Effector CD8-positive, alpha-beta T cell (primary cell): ENCODE results near the gene TMEM158.

Experiments used
- DNase-seq: peaks from one replicate; lab custom pipeline; 2025; lab: John Stamatoyannopoulos, UW

TMEM158 gene

DNA sequence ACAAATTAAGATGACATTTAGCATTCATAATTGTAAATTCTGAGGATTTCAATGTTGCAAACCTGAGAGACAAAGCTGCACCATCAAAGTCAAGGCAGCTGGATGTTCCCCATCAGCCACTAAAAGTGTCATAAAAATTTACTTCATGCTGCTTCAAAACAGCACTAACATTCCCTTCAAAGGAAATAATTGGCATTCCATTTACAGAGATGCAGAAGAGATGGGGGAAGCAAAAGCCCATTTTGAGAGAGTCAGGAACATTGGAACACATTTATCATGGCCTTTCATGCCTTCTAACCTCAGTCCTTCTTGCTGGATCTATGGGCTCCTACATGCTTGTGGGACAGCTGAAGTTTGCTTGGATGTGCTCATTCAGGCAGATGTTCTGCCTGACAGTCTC lies 6.4 kb upstream of the TMEM158 start:
- no peak for DNase-seq

DNA sequence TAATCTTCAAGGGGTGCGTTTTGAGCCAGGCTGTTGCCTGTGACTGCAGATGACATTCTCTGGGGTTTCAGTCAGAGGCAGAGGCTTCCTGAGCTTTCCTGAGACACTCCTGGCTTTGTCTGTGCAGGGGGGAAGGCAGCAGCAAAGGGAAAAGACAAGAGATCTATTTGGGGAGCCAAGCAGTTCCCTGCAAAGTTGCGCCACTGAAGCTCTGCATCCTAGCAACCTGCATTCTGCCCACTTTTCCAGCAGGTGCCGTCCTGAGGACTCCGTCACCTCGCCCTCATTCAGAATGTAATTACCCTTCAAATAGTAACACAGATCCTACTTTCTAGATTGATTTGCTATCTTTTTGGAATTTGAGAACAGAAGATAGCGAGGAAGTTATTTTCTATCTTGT lies 1.9 kb upstream of the TMEM158 start:
- DNase-seq, result no peak

DNA sequence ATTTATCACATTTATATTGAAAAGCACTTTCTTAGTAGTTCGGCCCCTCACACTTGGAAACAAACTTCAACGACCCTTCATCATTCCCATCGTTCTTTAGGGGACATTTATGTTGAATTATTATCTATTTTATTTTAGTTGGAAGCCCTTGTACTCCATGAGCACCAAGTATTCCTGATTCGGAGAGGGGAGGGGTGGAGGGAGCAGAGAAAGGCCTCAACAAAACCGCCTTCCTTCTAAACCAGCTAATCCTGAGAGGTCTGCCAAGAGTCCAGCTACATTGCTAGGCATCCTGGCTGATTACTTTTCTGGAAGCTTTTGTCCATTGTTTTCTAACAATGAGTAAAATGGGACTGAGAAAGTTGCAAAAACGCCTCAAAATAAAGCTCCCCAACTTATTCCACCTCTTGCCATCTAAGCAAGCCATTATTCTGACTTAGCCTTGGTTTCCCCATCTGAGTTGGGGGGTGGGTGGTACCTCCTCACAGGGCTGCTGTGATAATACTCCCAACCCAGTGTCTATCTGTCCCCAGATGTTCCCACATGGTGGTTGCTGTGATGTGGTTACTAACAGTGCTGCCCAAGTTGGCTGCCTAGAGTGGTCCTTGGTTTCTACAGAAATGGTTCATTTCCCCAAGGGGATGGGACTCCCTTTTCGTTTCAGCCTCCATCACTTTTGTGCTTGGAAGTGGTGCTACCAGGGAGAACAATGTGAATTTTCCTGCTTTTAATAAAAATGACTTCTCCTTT lies 1.2 kb upstream of the TMEM158 start:
- DNase-seq, result no peak

DNA sequence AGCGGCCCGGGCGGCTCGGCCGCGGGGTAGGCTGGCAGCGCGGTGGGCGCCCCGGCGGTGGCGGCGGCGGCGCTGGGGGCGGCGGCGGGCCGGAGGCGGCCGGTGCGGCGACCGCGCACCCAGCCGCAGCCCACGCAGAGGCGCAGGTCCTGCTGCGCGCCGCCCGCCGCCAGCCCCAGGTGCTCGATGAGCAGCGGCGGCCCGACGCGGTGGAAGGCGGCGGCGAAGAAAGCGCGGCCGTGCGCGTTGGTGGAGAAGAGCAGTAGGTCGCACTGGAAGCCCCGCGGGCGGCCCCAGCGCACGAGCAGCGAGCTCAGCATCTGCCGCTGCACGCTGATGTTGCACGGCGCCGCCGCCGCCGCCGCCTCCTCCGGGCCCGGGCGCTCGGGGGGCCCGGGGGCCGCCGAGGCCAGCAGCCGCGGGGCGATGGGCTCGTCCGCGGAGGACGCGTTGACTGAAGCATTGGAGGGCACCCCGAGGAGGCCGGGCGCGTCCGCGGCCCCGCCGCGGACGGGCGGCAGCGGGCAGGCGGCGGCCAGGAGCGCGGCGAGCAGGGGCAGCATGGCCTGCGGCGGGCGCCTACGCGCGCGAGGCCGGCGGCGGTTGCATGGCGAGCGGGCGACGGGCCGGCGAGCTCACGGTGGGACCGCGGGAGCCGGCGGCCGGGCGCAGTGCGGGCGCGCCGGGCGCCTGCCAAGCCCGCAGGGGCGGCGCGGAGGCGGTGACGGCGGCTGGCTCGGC lies 452 bp downstream of the TMEM158 start:
- no peak for DNase-seq

DNA sequence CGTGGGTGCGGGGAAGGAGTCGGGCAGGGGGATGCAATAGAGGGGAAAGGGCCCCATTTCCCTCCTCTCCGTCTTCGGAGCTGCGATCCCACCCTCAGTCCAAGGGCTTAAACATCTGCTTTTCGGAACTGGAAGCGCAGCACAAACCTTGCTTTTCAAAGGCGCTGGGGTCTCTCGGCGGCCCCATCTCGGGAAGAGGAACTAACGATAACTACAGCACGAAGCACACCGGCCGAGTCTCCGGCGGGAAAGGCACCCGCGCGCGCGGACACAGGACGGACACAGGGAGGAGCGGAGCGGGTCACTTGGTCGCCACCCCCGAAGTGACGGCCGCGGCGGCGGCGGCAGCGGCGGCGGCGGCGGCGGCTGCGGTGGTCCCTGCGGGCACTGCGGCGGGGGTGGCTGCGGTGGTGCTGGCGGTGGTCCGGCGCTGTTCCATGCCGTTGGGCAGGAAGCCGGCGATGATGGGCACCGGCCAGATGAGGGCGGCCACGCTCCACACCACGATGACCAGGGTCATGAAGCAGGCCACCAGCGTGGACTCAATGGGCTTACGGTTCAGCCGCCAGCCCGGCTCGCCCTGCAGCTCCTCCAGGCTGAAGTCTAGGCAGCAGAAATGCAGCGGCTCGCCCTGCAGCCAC lies 1.1 kb downstream of the TMEM158 start:
- DNase-seq, result no peak

DNA sequence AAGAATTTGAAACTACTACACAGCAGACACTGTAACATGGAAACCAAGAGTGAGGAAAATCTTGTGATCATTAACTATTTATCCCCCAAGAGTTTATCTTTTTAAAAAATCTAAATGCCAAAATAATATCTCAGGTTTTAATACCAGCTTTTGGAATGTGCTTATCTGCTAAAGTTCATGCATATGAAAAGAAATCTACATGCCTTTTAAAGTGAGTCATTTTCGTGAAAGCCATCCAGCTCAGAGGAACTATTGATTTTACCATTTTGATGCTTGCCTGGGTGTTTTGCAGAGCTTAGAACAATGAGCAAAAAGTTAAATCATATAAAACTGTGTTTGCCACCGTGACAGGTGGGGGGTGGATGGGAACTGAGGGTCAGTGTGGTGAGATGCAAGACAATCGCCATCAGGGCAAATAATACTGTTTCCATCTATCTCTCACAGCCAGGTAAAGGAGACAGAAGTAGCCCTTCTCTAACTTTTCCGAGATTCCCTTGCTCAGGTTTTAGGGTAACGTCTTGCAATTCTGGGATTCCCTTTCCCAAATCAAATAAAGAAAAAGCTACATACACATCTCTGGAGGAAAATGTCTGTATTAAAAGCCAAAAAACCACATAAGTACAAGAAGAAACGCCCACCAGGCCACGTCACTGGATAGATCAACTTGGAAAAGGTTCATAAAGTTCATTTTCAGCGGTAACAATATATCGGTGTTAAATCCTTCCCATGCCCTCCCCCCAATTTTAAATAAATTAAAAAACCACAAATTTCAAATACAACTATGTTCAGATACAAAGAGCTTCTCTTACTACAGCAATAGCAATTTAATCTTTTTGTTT lies 2.0 kb downstream of the TMEM158 start:
- no peak for DNase-seq

DNA sequence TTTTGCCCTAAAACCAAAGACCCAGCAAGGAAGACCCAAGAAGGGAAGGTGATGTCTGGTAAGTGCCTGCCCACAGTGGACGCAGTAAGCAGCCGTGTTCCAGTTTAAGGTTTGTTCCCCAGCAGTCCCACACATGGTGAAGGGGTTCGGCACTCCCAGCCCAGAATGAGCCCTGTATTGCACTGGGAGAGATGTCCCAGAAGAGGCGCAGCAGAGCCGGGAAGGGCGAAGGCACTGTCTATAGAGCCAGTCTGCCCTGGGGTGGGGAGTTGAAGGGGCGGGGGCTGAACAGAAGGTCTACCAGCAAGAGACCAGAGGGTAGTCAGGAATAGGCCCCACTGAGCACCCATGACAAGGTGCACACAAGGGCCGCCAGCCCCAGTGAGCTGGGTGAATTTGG lies 6.4 kb downstream of the TMEM158 start:
- DNase-seq, result no peak

DNA sequence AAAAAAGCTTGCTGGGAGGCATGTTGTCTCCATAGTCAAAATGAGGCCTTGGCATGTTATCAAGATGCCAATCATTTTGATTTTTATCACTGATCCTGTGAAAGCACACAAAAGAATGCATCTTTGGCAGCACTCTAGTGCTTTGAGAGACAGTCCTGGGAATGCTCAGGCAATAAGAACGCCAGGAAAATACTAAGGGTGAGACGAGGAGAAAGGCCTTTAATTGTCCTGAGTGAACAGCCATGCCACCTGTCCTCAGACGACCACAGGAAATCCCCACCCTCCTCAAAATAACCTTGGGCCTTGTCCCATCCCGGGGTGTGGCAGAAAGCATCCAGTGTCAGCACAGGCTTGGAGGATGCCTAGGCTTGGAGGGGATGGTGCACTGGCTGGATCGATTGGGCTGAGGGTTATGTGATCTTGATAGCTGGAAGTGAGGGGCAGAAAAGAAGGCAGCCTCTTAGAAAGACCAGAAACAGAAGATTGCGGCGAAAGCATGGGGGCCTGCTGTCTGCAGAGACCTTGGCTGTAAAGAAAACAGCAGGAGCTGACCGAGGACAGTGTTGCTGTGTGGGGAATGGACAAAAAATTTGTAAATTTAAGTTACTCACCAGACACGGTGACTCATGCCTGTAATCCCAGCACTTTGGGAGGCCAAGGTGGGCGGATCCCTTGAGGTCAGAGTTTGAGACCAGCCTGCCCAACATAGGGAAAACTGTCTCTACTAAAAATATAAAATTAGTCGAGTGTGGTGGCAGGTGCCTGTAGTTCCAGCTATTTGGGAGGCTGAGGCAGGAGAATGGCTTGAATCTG lies 7.3 kb downstream of the TMEM158 start:
- no peak for DNase-seq

DNA sequence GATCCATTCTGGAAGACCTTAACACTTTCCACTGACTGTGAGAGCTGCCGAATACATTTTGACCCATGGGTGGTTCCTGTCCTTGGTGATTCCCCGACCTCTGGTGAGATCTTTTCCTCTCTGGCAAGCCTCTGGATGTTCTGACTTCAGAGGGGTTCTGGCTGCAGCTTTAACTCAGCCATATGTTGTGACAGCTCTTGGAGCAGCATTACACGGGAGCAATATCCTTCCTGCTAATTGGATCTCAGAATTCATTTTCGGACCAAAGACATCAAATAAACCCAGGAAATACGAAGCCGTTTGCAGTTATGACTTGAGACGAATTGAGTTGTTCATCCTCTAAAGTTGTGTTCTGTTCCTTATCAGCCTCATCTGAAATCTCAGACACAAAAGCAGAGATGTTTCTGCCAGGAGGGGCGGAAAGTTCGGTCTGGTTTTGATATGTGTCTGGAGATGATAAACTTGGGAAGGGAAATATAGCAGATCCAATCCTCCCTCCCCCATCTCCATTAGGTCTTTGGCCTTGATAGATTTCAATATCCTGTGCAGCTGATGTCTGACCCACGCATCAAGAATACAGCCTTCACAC lies 10.0 kb downstream of the TMEM158 start:
- DNase-seq, result no peak

DNA sequence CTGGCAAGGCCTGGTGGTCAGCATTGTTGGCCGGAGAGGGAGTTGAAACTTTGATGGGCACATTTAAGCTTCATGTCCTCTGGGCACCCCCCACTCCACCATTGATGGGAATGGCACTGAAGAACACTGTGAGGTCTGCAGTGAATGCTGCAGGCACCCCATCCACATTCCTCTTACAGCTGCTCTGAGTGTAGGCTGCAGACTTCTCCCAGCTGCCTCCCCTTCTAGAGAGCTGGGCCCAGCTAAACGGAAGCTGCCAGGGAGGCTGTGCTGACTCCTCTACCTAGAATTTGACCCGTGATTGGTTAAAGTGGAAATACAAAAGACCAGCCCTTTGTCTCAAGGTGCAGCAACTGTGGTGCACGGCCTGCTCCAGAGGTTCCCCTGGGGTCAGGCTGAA lies 10.6 kb downstream of the TMEM158 start:
- no peak for DNase-seq

DNA sequence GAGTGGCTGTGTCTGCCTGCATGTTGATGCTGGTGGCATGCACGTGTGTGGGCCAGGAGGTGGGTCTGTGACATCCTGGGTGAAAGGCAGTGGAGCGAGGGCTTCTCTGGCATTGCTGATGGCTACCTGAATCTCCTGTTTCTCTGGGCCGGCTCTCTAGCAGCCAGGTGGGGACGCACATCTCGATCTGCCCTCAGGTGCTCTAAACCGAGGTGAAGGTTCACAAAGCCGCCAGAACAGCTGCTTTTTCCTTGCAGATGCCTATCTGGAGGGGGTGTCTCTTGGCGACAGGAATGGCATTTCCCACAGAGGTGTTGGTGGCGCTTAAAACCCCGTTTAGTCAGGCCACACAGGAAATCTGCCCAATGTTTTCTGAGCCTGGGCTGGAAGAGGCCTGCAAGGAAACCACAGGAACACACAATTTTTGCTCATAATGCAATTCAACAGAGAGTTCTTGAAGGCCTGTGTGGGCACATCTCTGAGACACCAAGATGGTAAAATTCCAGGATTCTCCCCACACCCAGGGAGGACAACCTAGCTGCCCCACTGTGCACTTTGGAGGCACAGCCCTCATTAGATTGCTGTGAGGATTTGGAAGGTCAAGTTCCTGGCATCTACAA lies 11.9 kb downstream of the TMEM158 start:
- no peak for DNase-seq

DNA sequence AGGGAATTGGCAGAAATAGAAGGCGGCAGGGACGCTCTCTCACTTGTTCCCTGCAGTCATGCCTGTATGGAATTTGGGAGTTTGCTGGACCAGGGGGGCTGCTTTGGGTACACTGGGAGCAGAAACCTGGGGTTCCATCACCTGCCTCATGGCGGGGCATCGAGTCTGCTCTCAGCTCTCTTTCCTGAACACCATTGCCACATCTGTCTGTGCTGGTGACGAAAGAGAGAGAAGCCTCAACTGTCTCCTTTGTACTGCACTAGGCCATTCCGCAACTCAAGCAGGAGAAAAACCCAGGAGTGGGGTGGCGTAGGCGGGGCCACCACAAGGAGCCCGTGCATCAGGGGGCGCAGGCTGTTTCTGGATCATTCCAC lies 14.0 kb downstream of the TMEM158 start:
- no peak for DNase-seq

DNA sequence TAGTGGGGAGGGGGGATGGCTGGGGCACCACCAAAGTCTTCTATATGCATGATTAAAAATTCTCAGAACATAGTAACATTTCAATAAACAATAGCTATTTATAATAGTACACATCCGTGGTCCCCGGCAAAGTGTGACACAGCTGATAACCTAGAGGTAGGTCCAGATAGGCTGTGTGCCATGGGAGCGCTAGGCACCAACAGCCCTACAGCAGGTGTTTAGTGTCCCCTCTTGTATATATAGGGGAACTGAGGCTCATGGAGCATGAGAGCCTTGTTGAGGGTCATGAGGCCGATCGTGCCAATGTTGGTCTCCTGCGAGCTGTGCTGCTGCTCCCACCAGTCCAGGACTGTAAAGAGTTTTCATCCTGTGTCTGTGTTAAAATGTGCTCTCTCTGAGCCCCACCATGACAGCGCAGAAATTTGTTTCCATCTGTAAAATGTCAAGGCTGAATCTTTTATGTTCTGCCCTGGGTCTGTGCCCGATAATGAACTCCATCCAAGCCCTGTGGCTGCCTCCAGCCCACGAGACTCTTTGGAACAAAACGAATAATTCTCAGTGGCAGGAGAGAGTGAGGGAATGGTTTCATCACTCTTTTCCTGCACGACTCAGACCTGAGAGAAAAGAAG lies 14.5 kb downstream of the TMEM158 start:
- no peak for DNase-seq

DNA sequence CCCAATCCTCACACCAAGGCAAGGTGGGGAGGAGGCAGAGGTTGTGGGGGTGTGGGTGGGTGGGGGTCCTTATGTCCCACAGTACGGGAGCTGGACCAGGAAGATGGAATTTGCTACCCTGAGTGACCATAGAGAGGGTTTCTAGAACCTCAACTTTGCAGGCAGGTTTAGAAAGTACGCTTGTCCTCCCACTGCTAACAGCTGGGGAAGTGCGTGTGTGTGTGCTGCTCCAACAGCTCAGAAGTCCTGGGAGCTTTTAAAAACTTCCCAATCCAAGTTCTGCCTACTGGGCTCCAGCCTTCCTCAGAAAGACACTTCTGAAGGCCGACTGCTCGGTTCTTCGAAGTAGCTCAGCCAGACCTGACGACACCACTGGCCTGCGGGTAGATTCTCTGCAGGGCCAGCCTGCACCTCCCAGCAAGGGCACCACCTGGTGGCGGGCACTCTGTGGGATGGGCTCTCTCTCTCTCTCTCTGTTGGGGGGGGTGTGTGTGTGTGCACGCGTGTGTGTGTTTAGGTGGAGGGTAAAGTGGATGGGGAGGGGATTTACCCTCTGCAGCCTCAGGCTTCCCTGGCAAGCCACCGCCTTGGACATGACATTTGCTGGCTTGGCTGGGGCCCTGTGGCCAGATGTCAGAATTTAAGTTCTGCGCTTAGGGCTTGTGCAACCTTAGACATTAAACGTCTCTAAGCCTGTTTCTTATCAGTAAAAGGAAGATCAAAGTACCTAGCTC lies 15.6 kb downstream of the TMEM158 start:
- DNase-seq, result peak; percentile 68

DNA sequence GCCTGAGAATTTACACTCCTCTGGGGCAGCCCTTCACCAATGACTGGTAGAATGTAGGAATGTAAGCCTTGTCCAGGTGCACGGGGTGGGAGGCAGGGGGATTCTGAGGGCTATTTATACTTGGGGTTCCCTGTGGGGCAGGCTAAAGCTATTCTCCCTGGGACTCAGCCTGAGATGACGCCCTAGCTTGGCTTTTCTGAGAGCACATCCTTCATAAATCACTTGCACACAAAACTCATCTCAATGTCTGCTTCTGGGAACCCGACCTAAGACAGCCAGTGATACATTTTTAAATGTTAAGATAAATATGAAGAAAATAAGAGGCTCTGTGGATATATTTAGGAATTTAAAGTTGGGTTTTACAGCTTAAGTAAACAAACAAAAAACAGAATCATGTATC lies 16.6 kb downstream of the TMEM158 start:
- no peak for DNase-seq

DNA sequence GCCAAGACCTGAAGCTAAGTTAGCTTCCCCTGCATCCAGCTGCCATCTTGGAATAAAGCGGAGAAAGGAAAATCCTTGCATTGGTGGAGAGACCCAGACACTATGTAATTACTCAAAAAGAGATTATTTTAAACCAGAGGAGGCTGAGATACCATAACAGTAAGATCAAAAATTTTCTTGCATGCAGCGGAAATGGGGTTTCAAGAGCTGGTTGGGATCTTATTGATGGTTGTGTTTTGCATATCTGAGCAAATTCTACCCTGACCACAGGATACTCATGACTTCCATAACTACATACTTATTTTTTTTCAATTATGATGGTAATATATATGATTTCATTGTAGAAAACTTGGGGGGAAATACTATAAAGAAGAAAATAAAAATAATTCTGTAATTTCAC lies 17.5 kb downstream of the TMEM158 start:
- no peak for DNase-seq

DNA sequence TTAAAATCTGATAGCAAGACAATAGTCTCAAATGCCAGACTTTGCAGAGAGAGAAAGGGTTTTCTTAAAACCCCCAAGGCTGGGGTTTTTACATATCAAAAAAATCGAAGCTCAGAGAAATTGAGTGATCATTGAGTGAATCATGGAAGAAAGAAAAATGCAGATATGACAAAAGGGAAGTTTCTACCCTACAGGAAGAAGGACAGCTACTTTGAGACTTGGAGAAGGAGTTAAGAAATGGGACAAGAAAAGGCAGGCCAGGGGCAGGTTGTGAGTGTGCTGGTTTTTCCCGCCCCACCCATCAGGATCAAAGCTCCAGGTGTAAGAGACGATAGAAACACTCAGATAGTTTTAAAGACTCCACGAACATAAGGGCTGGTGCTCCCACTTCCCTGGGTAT lies 18.6 kb downstream of the TMEM158 start:
- DNase-seq, result no peak

DNA sequence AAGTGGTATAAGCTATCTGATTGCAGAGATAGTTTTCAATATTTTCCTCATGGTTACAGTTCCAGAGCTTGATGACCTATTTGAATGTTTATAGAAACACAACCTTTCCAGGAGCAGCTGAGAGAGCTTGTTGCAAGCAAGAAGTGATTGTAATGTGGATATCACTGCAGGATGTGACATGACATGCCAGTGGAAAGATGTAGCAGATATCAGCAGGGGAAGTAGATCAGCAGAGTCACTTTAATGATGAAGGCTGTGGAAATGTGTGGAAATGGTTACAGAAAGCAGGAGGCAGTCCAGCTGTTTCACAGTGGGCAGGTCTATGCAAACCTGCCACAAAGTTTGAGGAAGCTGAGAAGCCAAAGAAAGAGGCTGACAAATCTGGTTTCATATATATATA lies 21.0 kb downstream of the TMEM158 start:
- DNase-seq, result no peak

DNA sequence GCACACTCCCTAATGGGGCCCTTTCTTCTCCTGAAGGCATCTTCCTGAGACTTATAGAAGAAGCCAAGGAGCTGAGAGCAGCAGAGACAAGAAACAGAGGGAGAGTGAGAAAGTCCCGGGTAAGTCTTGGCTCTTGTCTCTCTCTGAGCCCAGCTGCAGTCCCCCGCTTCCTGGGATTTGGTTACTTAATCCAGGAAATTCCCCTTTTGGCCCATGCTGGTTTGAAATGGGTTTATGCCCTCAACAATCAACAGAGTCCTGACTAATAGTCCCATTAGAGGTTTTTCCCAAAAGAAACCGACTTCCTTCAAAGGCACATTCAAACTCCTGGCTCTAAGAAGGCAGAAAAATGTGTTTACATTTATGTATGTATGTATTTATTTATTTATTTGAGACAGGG lies 22.0 kb downstream of the TMEM158 start:
- no peak for DNase-seq
